GM10266 (cell line): ENCODE results near the gene SPATA2.
A peak's percentile ranks its signal among the peaks of the same experiment; 100 is the strongest.

Source experiments
- DNase-seq: peaks from one replicate; pipeline ENCODE4 v3.0.0; 2012; ENCODE audit errors: extremely low spot score
- TF ChIP-seq, protein P1 (sequence below): IDR thresholded peaks from 2 replicates; pipeline ENCODE4 v1.5.1; 2012; ENCODE audit warnings: mild to moderate bottlenecking, low read depth; ENCODE audit not compliant: control insufficient read depth, insufficient read depth; ENCODE audit errors: missing control alignments

The SPATA2 gene

DNA sequence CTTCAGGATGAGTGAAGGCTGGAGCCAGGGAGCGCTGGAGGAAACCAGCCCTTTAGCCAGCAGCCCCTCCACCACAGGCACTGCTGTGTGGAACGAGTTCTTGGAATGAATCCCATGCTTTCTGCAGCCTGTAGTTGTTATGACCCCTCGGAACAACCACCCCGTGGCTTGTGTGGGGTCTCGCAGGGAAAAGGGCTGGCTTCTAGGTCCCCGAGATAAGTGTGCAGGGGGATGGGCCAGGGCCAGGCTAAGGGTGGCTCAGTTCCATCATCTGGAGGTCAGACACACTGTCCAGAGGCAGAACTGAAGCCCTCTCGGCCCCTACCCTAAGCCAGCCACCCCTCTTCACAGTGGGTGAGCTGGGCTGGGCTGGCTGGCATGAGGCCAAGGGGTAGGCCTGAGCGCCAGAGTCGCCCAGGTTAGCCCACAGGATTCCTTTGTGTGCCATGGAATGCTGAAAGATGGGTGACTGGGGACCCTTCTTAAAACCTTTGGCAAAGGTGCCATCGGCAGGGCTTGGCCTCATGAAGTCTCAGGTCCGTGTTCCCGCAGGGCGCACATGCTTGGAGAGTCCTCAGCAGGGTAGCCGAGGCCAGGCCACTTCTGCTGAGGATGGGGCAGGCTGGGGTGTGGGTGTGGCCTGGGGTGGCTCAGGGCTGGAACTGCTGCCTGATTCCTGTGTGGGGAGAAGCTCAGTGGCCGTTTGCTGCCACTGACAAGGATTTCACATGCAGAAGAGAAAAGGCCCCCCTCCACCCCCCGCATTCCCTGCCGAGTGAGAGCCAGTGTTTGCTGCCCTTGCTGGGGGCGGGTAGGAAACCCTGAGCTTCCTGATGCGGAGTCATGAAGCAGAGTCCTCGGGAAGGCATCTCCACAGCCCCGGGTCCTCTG is 24.6 kb downstream of the SPATA2 start:
- no peak for DNase-seq
- TF ChIP-seq, protein P1, sequence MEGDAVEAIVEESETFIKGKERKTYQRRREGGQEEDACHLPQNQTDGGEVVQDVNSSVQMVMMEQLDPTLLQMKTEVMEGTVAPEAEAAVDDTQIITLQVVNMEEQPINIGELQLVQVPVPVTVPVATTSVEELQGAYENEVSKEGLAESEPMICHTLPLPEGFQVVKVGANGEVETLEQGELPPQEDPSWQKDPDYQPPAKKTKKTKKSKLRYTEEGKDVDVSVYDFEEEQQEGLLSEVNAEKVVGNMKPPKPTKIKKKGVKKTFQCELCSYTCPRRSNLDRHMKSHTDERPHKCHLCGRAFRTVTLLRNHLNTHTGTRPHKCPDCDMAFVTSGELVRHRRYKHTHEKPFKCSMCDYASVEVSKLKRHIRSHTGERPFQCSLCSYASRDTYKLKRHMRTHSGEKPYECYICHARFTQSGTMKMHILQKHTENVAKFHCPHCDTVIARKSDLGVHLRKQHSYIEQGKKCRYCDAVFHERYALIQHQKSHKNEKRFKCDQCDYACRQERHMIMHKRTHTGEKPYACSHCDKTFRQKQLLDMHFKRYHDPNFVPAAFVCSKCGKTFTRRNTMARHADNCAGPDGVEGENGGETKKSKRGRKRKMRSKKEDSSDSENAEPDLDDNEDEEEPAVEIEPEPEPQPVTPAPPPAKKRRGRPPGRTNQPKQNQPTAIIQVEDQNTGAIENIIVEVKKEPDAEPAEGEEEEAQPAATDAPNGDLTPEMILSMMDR: no peak

DNA sequence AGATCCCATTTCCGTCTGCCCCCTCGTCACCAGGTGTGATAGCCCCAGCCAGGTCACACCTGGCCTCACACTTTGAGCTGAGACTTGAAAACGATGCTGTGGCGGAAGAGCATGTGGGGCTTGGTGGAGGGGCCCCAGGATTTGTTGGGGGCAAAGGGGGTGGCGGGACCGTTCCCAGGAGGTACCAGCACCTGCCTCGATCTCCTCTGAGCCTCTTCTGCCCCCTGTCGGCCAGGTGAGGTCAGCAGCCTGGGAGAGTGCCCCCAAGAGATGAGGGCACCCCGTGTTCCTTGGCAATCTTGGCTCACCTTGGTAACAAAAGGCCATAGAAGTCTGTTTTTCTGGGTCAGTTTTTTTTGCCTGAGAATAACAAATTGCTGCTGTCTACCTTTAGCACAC is 25.4 kb downstream of the SPATA2 start:
- DNase-seq: no peak
- TF ChIP-seq, protein P1: peak; percentile 21

DNA sequence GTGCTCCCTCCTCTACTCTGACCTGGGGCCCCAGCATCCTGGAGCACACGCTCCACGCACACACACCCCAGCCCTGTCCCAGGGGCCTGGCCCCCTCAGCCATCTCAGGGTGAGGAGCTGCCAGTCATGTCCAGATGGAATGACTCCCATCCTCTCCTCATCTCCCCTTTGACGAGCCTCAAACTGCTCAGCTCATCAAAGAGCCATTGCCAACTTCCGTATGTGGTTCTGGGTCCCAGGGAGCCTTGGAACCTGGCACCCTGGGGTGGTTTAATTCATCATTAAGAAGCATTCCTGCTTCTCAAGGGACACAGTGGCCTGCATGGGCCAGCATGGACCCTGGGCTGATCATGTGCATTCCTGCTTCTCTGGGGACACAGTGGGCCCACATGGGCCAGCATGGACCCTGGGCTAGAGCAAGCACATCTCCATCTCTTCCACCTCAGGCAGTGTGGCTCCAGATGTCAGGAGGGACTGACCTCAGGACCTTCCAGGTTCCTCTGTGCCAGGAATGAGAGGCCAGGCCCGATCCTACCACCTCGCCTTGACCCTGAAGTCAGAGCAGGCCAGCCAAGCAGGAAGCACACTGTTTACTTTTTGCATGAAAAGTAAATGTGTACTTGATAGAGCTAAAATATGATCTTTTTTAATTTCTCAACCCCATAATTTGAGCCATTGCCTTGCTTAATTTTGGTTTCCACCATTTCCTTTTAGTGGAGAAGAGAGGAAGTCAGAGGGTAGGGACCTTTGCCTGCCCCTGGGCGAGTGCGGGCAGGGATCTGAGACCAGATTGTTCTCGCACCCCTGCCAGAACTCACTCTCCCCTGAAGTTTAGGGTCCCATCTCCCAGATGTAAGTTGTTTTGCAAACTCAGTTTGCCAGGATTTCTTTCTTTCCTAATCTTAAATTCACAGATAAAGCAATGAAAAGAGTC is 26.1 kb downstream of the SPATA2 start:
- TF ChIP-seq, protein P1: no peak
- DNase-seq: no peak

DNA sequence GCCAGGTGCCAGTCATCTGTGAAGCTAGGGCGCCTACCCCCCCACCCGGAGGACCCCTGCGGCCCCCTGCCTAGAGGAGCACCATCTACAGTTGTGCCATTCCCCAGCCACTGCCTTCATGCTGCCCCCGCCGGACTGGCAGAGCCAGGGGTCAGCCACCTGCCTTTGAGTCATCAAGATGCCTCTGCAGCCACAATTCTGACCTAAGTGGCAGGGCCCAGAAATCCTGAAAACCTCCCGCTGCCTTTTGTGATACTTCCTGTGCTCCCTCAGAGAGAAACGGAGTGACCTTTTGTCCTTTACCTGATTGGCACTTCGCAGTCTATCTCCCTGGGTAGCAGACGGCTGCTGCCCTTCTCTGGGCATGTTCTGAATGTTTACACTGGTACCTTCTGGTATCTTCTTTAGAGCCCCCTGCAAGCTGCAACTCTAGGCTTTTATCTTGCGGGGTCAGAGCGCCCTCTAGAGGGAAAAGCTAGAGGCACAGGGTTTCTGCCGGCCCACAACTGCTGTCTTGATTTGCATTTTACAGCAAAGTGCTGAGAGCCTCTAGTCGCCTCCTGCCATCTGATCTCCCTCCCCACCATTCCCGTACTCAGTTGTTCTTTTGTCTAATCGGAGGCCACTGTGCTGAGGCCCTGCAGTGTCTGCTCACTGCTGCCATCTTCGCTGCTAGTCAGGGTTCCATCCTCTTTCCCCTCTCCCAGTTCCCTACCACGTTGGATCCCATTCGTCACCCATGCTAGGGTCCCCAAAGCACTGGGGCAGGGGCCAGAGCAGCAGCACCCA is 26.9 kb downstream of the SPATA2 start:
- TF ChIP-seq, protein P1: peak; percentile 72

GRCh38 chr20:49887251-49888211 is 27.8 kb downstream of the SPATA2 start:
- TF ChIP-seq, protein P1: no peak
- no peak for DNase-seq

More for the DNA sequence above, 26.9 kb downstream of the SPATA2 start:
- DNase-seq: peak; percentile 82
